ENCODE results near the gene GCN1.

GCN1 gene

DNA sequence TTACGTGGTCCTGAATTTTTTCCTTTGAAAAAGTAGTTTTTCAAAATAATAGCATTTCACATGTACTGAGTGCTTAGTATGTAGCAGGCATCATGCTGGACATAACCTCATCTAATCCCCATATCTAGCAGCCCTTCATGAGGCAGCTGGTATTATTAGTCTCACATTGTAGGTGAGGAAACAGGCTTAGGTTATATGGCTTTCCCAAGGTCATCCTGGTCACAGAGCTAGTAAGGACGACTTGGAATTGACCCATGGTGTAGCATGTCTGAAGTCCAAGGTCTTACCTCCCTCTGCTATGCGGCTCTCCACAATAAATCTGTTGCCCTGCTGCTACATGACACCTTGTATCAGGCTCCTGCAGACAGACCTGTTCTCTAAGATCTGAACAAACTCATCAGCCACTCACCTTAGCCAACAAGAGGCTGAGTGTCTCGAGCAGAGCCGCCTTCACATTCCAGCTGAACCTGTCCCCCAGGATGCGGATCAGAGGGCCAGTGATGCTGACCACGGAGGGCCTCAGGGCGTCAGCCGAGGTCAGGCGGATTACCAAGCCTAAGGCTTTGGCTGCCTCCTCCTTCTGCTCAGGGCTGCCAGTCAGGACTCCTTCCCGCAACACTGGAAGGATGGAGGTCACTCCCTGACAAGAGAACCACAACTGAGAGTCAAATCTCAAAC lies 58.3 kb downstream of the GCN1 start:
- DNase-seq, result no peak

- no peak for DNase-seq
These were observed 60.1 kb downstream of the GCN1 start for GRCh38 chr12:120134307-120134980.

DNA sequence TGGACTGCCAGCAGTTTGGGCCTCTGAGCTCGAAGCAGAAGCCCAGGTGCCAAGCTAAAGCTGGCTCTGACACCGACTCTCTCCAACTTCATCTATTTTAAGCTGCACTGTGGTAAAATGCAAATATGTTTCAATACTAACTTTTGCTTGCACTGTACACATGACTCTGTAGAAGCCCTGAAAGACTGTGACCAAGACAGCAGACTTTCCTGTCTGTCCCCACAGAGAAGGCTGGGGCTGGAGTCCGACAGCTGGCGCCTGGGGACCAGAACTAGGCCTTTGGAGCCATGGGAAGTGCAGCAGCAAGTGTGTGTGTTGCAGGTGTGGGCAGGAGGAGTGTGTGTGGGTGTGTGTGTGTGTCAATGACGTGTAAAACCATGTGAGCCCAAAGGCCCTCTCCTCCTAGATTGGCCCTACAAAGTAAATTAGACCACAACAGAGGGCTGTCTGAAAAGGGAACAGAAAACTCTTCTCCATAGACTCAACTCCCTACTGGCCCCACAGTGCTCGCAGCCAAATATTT lies 61.6 kb downstream of the GCN1 start:
- DNase-seq, result no peak

DNA sequence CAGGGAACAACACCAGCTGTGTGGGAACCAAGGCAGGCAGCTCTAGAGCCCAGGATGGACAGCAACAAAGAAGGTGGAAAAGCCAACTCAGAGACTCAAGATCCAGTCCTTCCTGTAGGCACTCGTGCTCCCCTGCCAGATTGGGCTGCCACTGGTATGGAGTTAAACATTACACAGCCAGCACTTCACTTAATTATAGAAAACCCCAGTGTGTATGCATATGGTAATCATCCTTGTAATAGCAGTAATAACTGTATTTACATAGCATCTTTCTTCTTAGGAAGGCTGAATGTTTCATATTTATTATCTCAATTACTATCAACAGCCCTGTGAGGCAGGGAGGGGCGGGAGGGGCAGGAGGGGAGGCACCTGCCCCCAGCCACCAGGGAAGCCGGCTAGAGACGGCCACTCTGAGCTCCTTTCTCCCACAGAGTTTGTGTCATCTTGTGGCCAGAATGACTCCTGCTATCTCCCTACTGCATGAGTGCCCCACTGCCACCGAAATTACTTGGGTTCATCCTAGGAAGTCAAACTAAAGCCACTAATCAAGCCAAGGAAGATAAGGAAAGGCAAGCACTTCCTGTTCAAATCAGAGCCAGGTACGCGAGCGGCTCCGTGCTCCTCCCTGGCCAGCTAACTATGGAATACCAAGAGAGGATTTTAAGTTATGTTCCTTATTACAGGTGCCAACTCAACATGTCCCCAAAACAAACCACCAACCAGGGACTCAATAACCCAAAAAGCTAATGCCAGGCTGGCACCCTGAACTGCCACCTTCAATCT lies 62.3 kb downstream of the GCN1 start:
- DNase-seq, result no peak

- DNase-seq, result no peak
These were observed 63.4 kb downstream of the GCN1 start for GRCh38 chr12:120131116-120131515.

DNA sequence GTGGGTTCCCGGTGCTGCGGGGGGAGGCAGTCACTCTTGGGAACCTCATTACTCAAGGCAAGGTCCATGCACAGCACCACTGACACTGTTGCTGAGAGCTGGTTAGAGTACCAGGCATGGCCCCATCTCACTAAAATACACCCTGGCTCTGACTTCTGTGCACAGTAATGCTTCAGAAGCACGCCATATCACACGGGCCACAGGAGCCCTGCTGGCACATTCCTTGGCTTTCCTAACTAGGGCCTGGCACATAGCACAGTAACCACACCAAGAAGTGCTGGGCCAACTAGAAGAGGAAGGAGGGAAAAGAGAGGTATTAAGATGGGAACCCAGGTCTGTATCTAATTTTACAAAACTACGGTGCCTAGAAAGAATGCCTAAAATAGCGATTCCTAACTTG lies 64.5 kb downstream of the GCN1 start:
- no peak for DNase-seq

GRCh38 chr12:120126635-120127005 lies 67.9 kb downstream of the GCN1 start:
- DNase-seq, result no peak

DNA sequence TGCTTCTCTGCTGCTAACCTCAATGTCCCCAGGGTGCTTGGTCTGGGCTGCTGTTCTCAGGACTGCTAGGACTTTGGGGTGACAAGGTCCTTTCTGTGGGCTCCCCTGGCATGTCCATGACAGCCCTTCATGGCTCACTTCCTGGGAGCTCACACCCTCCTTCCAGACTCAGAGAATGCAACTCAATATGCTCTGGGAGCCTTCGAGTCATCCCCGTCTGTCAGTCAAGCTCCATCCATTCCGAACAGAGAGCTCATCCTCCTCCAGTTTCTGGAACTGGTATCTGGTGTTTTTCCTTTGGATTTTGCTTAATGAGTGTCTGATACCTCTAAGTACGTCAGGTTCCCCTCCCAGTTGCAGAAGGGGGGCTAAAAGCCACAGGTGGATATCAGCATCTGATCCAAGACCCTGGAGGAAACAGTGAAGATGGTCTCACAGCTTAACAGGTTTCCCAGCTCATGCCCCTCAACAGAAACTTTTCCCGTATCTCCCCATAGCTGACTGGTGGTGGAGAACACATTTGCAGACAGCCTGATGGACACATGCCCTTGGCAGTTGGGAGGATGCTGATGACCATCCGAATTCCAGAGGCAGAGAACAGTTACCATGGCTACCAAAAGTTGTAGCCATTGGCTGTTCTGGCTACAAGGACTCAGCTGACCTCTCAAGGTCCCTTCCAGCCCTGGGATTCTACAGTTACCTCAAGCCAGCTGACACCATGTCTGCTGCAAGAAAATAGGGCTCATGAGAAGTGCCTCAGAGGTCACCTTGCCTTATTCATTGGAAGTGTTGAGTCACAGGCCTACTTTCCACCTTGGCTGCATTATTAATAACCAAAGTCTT lies 68.5 kb downstream of the GCN1 start:
- no peak for DNase-seq

GRCh38 chr12:120125029-120125428 lies 69.5 kb downstream of the GCN1 start:
- no peak for DNase-seq

DNA sequence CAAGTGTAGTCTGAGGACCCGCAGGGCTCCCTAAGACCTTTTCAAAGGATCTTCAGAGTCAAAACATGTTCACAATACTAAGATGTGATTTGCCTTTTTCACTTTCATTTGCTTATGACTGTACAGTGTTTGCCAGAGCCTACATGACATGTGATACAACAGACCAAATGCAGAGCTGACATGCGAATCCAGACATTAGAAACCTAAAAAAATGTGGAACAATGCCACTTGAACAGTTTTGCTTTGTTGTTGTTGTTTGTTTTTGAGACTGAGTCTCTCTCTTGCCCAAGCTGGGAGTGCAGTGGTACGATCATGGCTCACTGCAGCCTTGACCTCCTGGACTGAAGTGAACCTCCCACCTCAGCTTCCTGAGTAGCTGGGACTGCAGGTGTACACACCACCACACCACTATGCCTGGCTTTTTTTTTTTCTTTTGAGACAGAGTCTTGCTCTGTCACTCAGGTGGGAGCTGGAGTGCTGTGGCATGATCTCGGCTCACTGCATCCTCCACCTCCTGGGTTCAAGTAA lies 72.7 kb downstream of the GCN1 start:
- DNase-seq, result no peak

DNA sequence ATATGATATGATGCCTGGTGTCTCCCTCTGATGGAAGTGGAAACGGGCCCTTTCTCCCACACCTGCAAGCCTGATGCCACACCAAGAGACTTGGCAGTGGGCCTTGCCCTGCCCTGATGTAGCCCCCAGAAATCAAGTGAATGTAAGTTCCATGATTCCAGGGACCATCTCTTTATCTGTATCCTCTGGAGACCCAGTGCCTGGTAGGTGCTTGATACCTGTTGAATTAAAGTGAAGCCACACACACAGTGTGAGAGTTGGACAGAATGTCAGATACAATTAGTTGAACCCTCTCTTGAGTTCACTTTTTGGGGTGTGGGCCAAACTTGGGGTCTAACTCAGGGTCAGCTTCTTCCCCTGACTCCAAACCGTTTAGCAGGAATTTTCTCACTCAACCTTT lies 73.2 kb downstream of the GCN1 start:
- no peak for DNase-seq

GRCh38 chr12:120119271-120119973 lies 75.1 kb downstream of the GCN1 start:
- DNase-seq, result no peak

DNA sequence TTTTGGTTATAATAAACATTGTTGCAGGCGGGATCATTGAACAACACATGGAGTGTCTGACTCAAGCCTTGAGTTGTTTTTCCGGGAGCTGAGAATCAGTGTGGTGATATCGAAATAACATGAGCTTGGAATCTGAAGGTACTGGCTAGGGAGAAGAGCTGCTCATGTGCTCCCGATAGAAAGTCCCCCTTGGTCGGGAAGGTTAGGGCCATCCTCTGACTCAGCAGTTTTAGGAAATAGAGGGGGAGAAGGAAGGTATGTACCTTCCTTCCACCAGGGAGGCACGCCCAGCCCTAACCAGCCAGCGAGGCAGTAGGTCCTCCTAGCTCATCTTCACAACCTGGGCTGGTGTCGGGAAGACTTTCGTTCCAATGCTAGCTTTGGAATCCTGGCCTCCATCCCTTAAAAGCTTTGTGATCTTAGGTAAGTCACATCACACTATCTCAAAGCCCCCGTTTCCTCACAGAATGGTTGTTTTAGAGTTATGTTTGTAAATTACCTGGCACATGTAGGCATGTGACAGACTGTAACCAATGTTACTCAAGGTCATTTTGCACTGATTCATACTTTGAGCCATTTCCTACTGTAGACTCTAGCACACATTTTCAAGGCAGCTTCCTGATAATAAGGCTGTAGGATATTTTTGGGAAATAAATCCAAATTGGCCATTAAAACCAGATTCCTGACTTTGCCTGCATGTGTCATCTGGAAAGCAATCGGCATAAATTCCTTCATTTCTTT lies 76.0 kb downstream of the GCN1 start:
- peak; percentile 39 for DNase-seq

GRCh38 chr12:120117961-120118320 lies 76.6 kb downstream of the GCN1 start:
- no peak for DNase-seq

DNA sequence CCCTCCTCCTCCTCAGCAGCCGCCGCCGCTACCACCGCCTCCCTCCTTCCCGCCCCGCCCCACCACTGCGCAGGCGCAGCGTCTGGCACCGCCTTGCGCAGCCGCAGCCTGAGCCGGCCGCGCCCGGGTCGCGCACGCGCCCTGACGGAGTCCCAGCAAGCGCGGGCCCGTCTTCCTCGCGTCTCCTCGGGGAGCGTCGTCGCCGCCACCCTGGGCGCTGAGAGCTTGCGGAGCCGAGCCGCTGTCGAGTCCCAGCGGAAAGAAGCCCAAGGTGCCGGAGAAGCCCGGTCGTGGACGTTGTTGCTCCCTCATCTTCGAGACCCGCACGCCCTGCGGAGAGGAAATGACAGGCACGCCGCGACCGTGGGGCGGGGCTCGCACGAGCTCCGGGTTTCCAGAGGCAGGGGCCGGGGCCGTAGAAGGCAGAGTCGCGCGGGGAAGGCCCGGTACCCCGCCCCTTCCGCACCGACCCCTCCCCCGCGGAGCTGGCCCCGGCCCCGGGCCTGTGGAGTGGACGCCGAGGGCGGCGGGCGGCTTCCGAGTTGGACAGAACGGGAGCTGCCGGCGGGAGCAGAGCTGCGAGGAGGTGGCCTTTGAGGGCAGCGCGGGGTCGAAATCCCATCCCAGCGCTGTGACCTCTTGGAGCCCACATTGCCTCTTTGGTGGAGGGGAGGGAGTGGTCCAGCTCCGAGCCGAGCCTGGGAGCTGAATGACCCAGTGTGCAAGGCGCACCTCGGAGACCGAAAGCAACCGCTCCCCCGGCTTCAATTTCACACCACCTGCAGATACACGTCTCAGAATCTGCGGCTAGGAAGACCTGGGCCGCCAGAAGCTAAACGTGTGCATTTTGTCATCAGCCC lies 77.5 kb downstream of the GCN1 start:
- peak; percentile 93 for DNase-seq

DNA sequence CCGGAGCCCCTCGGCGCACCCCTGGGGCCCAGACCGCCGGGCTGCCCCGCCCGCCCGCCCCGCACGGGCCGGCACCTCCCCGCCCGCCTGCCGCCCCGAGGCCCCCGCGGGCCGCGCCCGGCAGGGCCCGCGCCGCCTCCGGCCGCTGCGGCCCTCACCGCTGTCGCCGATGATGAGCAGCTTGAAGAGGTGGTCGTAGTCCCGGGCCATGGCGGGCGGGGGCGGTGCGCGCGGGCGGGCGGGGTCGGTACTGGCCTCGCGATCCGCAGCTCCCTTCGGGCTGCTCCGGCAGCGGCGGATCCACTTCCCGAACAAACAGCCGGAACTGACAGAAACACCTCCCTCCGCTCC lies 78.1 kb downstream of the GCN1 start, which contains the start of gene RAB35:
Gene RAB35, minus strand, starts transcription at position 313 of the 351 bp plus-strand sequence. Its CDS starts 103 bp downstream, at position 210.
- DNase-seq, result no peak

DNA sequence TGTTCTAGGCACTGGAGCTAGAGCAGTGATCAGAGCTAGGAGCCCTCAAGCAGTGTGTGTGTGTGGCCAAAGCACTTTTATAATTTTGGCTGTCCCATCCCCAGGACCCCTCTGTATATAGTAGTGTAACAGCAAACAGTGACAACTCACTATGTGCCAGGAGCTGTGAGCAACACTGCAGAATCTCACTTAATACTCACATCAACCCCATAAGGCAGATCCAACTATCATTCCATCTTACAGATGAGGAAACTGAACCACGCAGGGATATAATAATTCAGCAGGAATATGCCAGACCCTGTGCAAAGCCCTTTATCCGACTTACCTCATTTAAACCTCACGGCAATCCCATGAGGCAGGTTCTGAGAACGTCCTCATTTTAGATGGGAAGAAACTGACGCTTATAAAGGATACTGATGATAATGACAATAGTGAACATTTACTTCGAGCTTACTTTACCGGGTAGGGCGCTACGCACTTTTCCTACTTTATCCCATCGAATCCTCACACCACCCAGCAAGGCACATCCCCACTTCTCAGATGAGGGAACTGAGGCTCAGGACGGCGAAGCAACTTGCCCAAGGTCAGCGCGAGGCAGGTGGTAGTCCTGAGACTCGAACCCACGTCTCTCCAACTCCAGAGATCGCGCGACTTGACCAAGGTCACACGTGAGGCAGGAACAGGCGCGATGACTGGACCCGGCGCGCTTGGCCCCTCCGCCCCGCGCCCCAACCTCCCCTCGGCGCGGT lies 78.6 kb downstream of the GCN1 start:
- peak; percentile 23 for DNase-seq

GRCh38 chr12:120115066-120115465 lies 79.4 kb downstream of the GCN1 start:
- no peak for DNase-seq
